Adrenal gland (tissue), 5 donors: ENCODE measurements around the gene PRKCH.

Experiments
- CTCF ChIP-seq, 6 experiments: fragments of 450-650 bp in 4 of 6; fragments of 200-600 bp in 2 of 6; sonication (generic) in 1 of 6; IDR thresholded peaks; 1 replicate in 5 of 6; 2 replicates in 1 of 6; pipeline versions ENCODE4 v1.5.1 to v1.8.0; 2016 to 2021; ENCODE audit warnings: antibody characterized with exemption in 6 of 6, mild to moderate bottlenecking in 2 of 6, moderate library complexity in 1 of 6
- POLR2A ChIP-seq, 2 donors: fragments of 450-650 bp; IDR thresholded peaks; one replicate each; pipeline ENCODE4 v1.6.1; 2017; ENCODE audit warnings: antibody characterized with exemption in 2 of 2, mild to moderate bottlenecking in 2 of 2, moderate library complexity in 1 of 2
- donor health status: DM: no; HTN: no; CAD: no.

- TF ChIP-seq CTCF (IDR thresholded peaks at IDR 0.05) (no peak), POLR2A (IDR thresholded peaks at IDR 0.05) (no peak)
Measured at GRCh38 chr14:61333087-61333486, 11.7 kb downstream of the PRKCH start.
